Mucosa of descending colon (tissue), 3 donors: ENCODE measurements around the gene TBC1D19. TPM values are rescaled to one million over a fixed set of nuclear protein-coding genes. Genes with fewer than 3 reads are reported as not detected.

Experiments used
- ATAC-seq: fragments of 200-7000 bp; cut with Tn5 transposase; one replicate; pipeline ENCODE4 v1.9.1; 2020; ENCODE audit warnings: mild to moderate bottlenecking, moderate library complexity
- DNase-seq, 3 donors: peaks; one replicate each; pipeline ENCODE4 v3.0.0-alpha.2; 2020
- H3K36me3 ChIP-seq: fragments of 200-600 bp; one replicate; pipeline ENCODE4 v1.8.0; 2021; ENCODE audit warnings: low read depth, mild to moderate bottlenecking
- H3K4me1 ChIP-seq: fragments of 200-600 bp; one replicate; pipeline ENCODE4 v1.8.0; 2021; ENCODE audit warnings: low read depth, mild to moderate bottlenecking
- H3K4me3 ChIP-seq: fragments of 200-600 bp; one replicate; pipeline ENCODE4 v1.8.0; 2021; ENCODE audit warnings: mild to moderate bottlenecking
- H3K9me3 ChIP-seq: fragments of 200-600 bp; one replicate; pipeline ENCODE4 v1.8.0; 2021; ENCODE audit warnings: mild to moderate bottlenecking
- intact Hi-C, 2 donors: fragments of 100-400 bp; cut with DNase I in 1 of 2; cut with micrococcal nuclease in 1 of 2; formaldehyde crosslinking; loops; one replicate each; pipeline versions ENCODE4 v1.11.0 to v1.11.1; 2022; cut with DNase I, micrococcal nuclease
- total RNA-seq, 3 donors: library from RNA; stranded (reverse); fragmentation: NEBNext Ultra II Directional in 2 of 3; extraction: Animal tissue kit (Norgen Biotek cat#: 25700) in 2 of 3; gene quantifications; one replicate each; pipeline versions ENCODE4 v1.2.1 to v1.2.4, GENCODE V29; 2021 to 2023
- TF ChIP-seq, protein P1 (sequence below): fragments of 200-600 bp; IDR thresholded peaks from one replicate; pipeline ENCODE4 v1.8.0; 2022; ENCODE audit warnings: antibody characterized with exemption, mild to moderate bottlenecking
- donor health status: DM: no; HTN: no; CAD: no; lungs with moderate emphysema.
- donor health status: DM: no; HTN: no; CAD: no.
- donor health status: DM: no; HTN: yes; CAD: no.

Gene TBC1D19
- total RNA-seq, 3 donors from 2014 or later, result 3.7 to 11.6 (median 6.8) TPM

DNA sequence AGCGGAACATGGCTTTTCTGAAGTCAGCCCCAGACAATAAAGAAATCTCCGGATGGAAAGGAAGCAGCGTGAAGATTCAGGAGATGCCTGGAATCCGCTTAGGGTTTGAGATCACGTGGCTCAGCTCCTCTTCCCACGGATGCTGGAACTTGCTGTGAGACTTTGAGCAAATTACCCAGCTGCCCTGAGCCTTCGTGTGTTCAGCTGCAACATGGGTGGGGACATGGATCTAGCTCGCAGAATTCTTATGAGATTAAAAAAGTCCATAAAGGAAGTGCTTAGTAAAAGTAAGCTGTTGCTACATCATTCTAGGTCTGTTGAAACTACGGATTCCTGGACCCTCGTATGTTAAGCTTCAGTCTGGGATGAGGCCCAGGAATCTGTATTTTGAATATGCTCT lies 221.0 kb downstream of the TBC1D19 start:
- H3K4me1 ChIP-seq, result no peaks in the 10 kb centered on the region
- intact Hi-C loops, result no loop called here
- no peaks in the 10 kb centered on the region for H3K36me3 ChIP-seq
- TF ChIP-seq, protein P1, sequence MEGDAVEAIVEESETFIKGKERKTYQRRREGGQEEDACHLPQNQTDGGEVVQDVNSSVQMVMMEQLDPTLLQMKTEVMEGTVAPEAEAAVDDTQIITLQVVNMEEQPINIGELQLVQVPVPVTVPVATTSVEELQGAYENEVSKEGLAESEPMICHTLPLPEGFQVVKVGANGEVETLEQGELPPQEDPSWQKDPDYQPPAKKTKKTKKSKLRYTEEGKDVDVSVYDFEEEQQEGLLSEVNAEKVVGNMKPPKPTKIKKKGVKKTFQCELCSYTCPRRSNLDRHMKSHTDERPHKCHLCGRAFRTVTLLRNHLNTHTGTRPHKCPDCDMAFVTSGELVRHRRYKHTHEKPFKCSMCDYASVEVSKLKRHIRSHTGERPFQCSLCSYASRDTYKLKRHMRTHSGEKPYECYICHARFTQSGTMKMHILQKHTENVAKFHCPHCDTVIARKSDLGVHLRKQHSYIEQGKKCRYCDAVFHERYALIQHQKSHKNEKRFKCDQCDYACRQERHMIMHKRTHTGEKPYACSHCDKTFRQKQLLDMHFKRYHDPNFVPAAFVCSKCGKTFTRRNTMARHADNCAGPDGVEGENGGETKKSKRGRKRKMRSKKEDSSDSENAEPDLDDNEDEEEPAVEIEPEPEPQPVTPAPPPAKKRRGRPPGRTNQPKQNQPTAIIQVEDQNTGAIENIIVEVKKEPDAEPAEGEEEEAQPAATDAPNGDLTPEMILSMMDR, result no peak
- H3K9me3 ChIP-seq, result no peaks in the 10 kb centered on the region
- ATAC-seq, result no peak
- DNase-seq, result no peak
- H3K4me3 ChIP-seq, result no peak overlapping the region

Other genes with a start within 250 kb of the TBC1D19 start
- under 1 TPM in 1 of 3 donors, not detected in 2; 0.44 TPM for gene CCKAR, start 93.6 kb upstream of the TBC1D19 start, total RNA-seq